AG04450 (cell line): ENCODE measurements around the gene DOCK6. TPM values are rescaled to one million over a fixed set of nuclear protein-coding genes. Genes with fewer than 3 reads are reported as not detected.
A peak's percentile ranks its signal among the peaks of the same experiment; 100 is the strongest.

Source experiments
- CTCF ChIA-PET: fragments of 300-600, 350-600 bp; formaldehyde crosslinking; extraction: SDS; loops from one replicate; lab custom pipeline; 2022; ENCODE audit warnings: antibody characterized with exemption, inconsistent platforms; lab: Charles Lee
- POLR2A ChIA-PET: fragments of 350-600 bp; formaldehyde crosslinking; extraction: SDS; loops from one replicate; lab custom pipeline; 2021; ENCODE audit warnings: antibody characterized with exemption, inconsistent platforms; lab: Yijun Ruan, JAX
- DNase-seq: peaks from one replicate; pipeline ENCODE4 v3.0.0-alpha.2; 2011; ENCODE audit warnings: low read depth, low spot score
- H3K27ac ChIP-seq: one replicate; pipeline ENCODE4 v1.5.1; 2012; ENCODE audit warnings: low read depth, low read length, control low read depth
- H3K27me3 ChIP-seq: one replicate; pipeline ENCODE4 v1.6.0; 2012; ENCODE audit warnings: low read length; ENCODE audit not compliant: control insufficient read depth, insufficient read depth
- H3K4me3 ChIP-seq: 2 replicates; pipeline ENCODE4 v1.5.1; 2011; ENCODE audit warnings: mild to moderate bottlenecking, low read depth, low read length, control low read depth
- H3K9me3 ChIP-seq: 2 replicates; pipeline ENCODE4 v1.5.1; 2012; ENCODE audit warnings: low read length; ENCODE audit not compliant: control insufficient read depth, insufficient read depth
- CTCF ChIP-seq: IDR thresholded peaks from 2 replicates; pipeline ENCODE4 v1.5.1; 2011; ENCODE audit warnings: low read depth, low read length, control low read depth, inconsistent platforms
- polyA plus RNA-seq: library from polyadenylated mRNA; depleted of rRNA; stranded (reverse); fragments of >200 nt; gene quantifications from 2 replicates; pipeline ENCODE4 v1.2.3, GENCODE V29; 2011

Gene DOCK6
- polyA plus RNA-seq, 1 experiment: 8.9 TPM

GRCh38 chr19:11169896-11170678 is 92.2 kb downstream of the DOCK6 start:
- no peak for DNase-seq
- Histone ChIP-seq H3K4me3 (no peak overlapping the region), H3K27me3 (no peaks in the 10 kb centered on the region), H3K27ac (peak overlapping the region; percentile 39), H3K9me3 (no peaks in the 10 kb centered on the region; the same call in 1 of the 2 replicates)
- CTCF ChIA-PET: interaction anchor here (0.6 to 0.9 kb wide), 2 partner anchors 11 to 33 kb away, joined by 3 read pairs; no protein-coding TSS in a partner anchor
- no peak for TF ChIP-seq CTCF
- POLR2A ChIA-PET: interaction anchor here (0.6 kb wide), 1 partner anchor 7 kb away, joined by 7 read pairs; no protein-coding TSS in a partner anchor

GRCh38 chr19:11168568-11168967 is 93.8 kb downstream of the DOCK6 start:
- peak overlapping the region; percentile 78 for H3K27ac ChIP-seq
- CTCF ChIA-PET: interaction anchor here (0.7 to 1.7 kb wide), 2 partner anchors 30 to 42 kb away, joined by 3 to 6 read pairs; no protein-coding TSS in a partner anchor
- DNase-seq: peak; percentile 69
- POLR2A ChIA-PET: interaction anchor here (1.0 kb wide), 2 partner anchors 21 to 26 kb away, joined by 6 to 12 read pairs; no protein-coding TSS in a partner anchor
- H3K9me3 ChIP-seq: no peaks in the 10 kb centered on the region; the same call in 1 of the 2 replicates
- no peak overlapping the region for H3K4me3 ChIP-seq
- no peak for TF ChIP-seq CTCF
- no peaks in the 10 kb centered on the region for H3K27me3 ChIP-seq

DNA sequence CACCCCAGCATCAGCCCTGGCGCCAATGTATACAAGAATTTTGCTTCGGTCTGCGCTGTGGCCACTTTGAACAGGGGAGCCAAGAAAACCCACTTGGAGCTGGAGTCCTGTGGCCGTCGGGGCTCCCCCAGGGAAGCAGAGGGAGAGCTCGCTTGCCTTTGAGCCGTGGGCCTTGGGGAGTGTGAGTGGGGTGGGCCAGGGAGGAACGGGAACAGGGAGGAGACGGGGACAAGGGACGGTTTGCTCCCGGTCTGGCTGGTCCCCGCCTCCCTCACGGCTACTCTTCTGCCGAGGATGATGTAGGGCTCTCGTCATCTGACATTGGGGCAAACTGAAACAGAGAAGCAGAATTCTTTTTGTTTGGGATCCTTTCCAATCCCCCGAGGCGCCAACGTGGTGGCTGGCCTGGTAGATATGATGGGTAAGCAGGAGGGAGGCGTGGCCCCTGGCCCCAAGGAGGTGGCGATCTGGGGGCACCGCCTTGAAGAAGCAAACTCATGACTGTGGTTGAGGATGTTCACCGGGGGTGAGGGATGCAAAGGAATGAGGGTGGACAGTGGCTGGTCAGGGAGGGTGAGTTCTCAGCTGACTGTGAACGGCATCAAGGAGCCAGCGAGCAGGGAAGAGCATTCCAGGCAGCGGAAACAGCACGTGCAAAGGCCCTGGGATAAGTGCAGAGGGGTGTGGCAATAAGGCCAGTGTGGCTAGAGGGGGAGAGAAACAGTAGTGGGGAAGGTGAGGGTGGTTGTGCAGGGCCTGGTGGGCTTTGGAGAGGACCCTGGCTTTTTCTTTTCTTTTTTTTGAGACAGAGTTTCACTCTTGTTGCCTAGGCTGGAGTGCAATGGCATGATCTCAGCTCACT is 95.8 kb downstream of the DOCK6 start:
- no peak for DNase-seq
- peaks cover 4% of the 10 kb centered on the region; the same call in 1 of the 2 replicates for H3K9me3 ChIP-seq
- ChIA-PET CTCF (interaction anchor here (0.6 to 2.7 kb wide), 2 partner anchors 37 to 41 kb away, joined by 4 to 9 read pairs; no protein-coding TSS in a partner anchor), POLR2A (no interaction called here)
- TF ChIP-seq CTCF: no peak
- no peaks in the 10 kb centered on the region for H3K27me3 ChIP-seq
- no peak overlapping the region for H3K4me3 ChIP-seq
- H3K27ac ChIP-seq: no peak overlapping the region

GRCh38 chr19:11165486-11166030 is 96.8 kb downstream of the DOCK6 start:
- Histone ChIP-seq H3K9me3 (peaks cover 12% of the 10 kb centered on the region), H3K27ac (peak overlapping the region; percentile 47), H3K27me3 (no peaks in the 10 kb centered on the region), H3K4me3 (no peak overlapping the region)
- DNase-seq: no peak
- no peak for TF ChIP-seq CTCF
- CTCF ChIA-PET: interaction anchor here (2.7 kb wide), 1 partner anchor 40 kb away, joined by 9 read pairs; no protein-coding TSS in a partner anchor
- POLR2A ChIA-PET: no interaction called here
